H9 (cell line): ENCODE results near the gene OR6M1. TPM values are rescaled to one million over a fixed set of nuclear protein-coding genes. Genes with fewer than 3 reads are reported as not detected.

Experiments
- DNase-seq: peaks from one replicate; pipeline ENCODE4 v3.0.0-alpha.2; 2017
- H2AFZ ChIP-seq: one replicate; pipeline ENCODE4 v1.6.1; 2013; ENCODE audit warnings: mild to moderate bottlenecking, low read length, control low read depth, moderate library complexity
- H2AK5ac ChIP-seq: 2 replicates; pipeline ENCODE4 v1.6.1; 2013; ENCODE audit warnings: low read length, control low read depth, mixed read lengths; ENCODE audit not compliant: insufficient read length
- H2BK120ac ChIP-seq: one replicate; pipeline ENCODE4 v1.6.1; 2013; ENCODE audit warnings: low read depth, mild to moderate bottlenecking, low read length, control low read depth, inconsistent platforms; ENCODE audit not compliant: poor library complexity, severe bottlenecking
- H2BK12ac ChIP-seq: 2 replicates; pipeline ENCODE4 v1.6.1; 2013; ENCODE audit warnings: low read length, control low read depth, mixed read lengths, low read depth; ENCODE audit not compliant: insufficient read length
- H2BK15ac ChIP-seq: 2 replicates; pipeline ENCODE4 v1.6.1; 2013; ENCODE audit warnings: low read depth, low read length, control low read depth
- H2BK20ac ChIP-seq: one replicate; pipeline ENCODE4 v1.6.1; 2013; ENCODE audit warnings: low read depth, mild to moderate bottlenecking, low read length, control low read depth, inconsistent platforms; ENCODE audit not compliant: poor library complexity, severe bottlenecking
- H2BK5ac ChIP-seq: 2 replicates; pipeline ENCODE4 v1.6.1; 2013; ENCODE audit warnings: low read length, control low read depth, mixed read lengths; ENCODE audit not compliant: insufficient read length
- H3K14ac ChIP-seq: 2 replicates; pipeline ENCODE4 v1.6.1; 2013; ENCODE audit warnings: low read length, control low read depth; ENCODE audit not compliant: insufficient read depth
- H3K18ac ChIP-seq: 2 replicates; pipeline ENCODE4 v1.6.1; 2013; ENCODE audit warnings: low read depth, mild to moderate bottlenecking, mixed read lengths, low read length, control low read depth; ENCODE audit not compliant: insufficient read length
- H3K23ac ChIP-seq: 2 replicates; pipeline ENCODE4 v1.6.1; 2013; ENCODE audit warnings: low read length, control low read depth, mixed read lengths, low read depth; ENCODE audit not compliant: insufficient read length
- H3K23me2 ChIP-seq: 2 replicates; pipeline ENCODE4 v1.6.1; 2013; ENCODE audit warnings: low read depth, mild to moderate bottlenecking, mixed read lengths, low read length, control low read depth; ENCODE audit not compliant: insufficient read length, poor library complexity, severe bottlenecking
- H3K27ac ChIP-seq: 2 replicates; pipeline ENCODE4 v1.5.1; 2013; ENCODE audit warnings: low read length, control low read depth, mixed read lengths, low read depth; ENCODE audit not compliant: insufficient read length
- H3K27me3 ChIP-seq: 2 replicates; pipeline ENCODE4 v1.6.1; 2013; ENCODE audit warnings: low read length, control low read depth, inconsistent platforms; ENCODE audit not compliant: insufficient read depth
- H3K4ac ChIP-seq: 2 replicates; pipeline ENCODE4 v1.6.1; 2013; ENCODE audit warnings: low read depth, mild to moderate bottlenecking, control low read depth, inconsistent platforms, low read length, moderate library complexity
- H3K4me1 ChIP-seq: 2 replicates; pipeline ENCODE4 v1.6.1; 2013; ENCODE audit warnings: low read length, control low read depth, inconsistent platforms; ENCODE audit not compliant: insufficient read depth
- H3K4me2 ChIP-seq: 2 replicates; pipeline ENCODE4 v1.6.1; 2013; ENCODE audit warnings: low read length, control low read depth, mixed read lengths; ENCODE audit not compliant: insufficient read length, insufficient read depth
- H3K56ac ChIP-seq: 2 replicates; pipeline ENCODE4 v1.6.1; 2013; ENCODE audit warnings: low read depth, mild to moderate bottlenecking, mixed read lengths, low read length, control low read depth; ENCODE audit not compliant: insufficient read length
- H3K79me1 ChIP-seq: 2 replicates; pipeline ENCODE4 v1.6.1; 2013; ENCODE audit warnings: low read depth, mild to moderate bottlenecking, moderate library complexity, low read length, control low read depth, inconsistent platforms; ENCODE audit not compliant: insufficient read depth, poor library complexity, severe bottlenecking
- H3K79me2 ChIP-seq: 2 replicates; pipeline ENCODE4 v1.6.1; 2013; ENCODE audit warnings: low read length, control low read depth, inconsistent platforms; ENCODE audit not compliant: insufficient read depth
- H3K9ac ChIP-seq: 2 replicates; pipeline ENCODE4 v1.6.1; 2013; ENCODE audit warnings: low read length, control low read depth, mixed read lengths; ENCODE audit not compliant: insufficient read length; ENCODE audit errors: extremely low read depth
- H3K9me3 ChIP-seq: one replicate; pipeline ENCODE4 v1.6.1; 2013; ENCODE audit warnings: low read depth, low read length, inconsistent platforms; ENCODE audit not compliant: control insufficient read depth
- H3T11ph ChIP-seq: one replicate; pipeline ENCODE4 v1.6.1; 2013; ENCODE audit warnings: mild to moderate bottlenecking, low read length, control low read depth, inconsistent platforms
- H4K20me1 ChIP-seq: one replicate; pipeline ENCODE4 v1.6.1; 2013; ENCODE audit not compliant: control insufficient read depth, insufficient read length, insufficient read depth
- H4K5ac ChIP-seq: 2 replicates; pipeline ENCODE4 v1.6.1; 2013; ENCODE audit warnings: low read depth, mild to moderate bottlenecking, mixed read lengths, low read length, control low read depth; ENCODE audit not compliant: insufficient read length
- H4K8ac ChIP-seq: replicated peaks from 2 replicates; pipeline ENCODE4 v1.6.1; 2013; ENCODE audit warnings: low read length, control low read depth, mixed read lengths, low read depth; ENCODE audit not compliant: insufficient read length
- H4K91ac ChIP-seq: 2 replicates; pipeline ENCODE4 v1.6.1; 2013; ENCODE audit warnings: low read depth, mild to moderate bottlenecking, moderate library complexity, mixed read lengths, low read length, control low read depth; ENCODE audit not compliant: insufficient read length
- H3K27ac Mint-ChIP-seq, 3 experiments: 2 replicates in 2 of 3; 3 replicates in 1 of 3; pipeline ENCODE4 v1.8.0; 2020 to 2021; ENCODE audit warnings: mixed read lengths in 3 of 3, mild to moderate bottlenecking in 1 of 3, moderate library complexity in 1 of 3
- H3K27me3 Mint-ChIP-seq: 2 replicates; pipeline ENCODE4 v1.8.0; 2021; ENCODE audit warnings: low read depth, mild to moderate bottlenecking, moderate library complexity, mixed read lengths
- H3K36me3 Mint-ChIP-seq, 3 experiments: 2 replicates in 2 of 3; 3 replicates in 1 of 3; pipeline ENCODE4 v1.8.0; 2020 to 2021; ENCODE audit warnings: low read depth in 3 of 3, mixed read lengths in 3 of 3; ENCODE audit not compliant: insufficient read depth in 1 of 3
- H3K4me1 Mint-ChIP-seq, 2 experiments: 2 replicates each; pipeline ENCODE4 v1.8.0; 2020; ENCODE audit warnings: mixed read lengths in 2 of 2
- H3K4me3 Mint-ChIP-seq, 2 experiments: 2 replicates in 1 of 2; 3 replicates in 1 of 2; pipeline ENCODE4 v1.8.0; 2020 to 2021; ENCODE audit warnings: mild to moderate bottlenecking in 2 of 2, mixed read lengths in 2 of 2, moderate library complexity in 1 of 2
- H3K9me3 Mint-ChIP-seq, 2 experiments: 2 replicates in 1 of 2; 3 replicates in 1 of 2; pipeline ENCODE4 v1.8.0; 2020; ENCODE audit warnings: mild to moderate bottlenecking in 2 of 2, mixed read lengths in 2 of 2, moderate library complexity in 1 of 2
- CTCF ChIP-seq: fragments of 200-600 bp; sonication (generic); conservative IDR thresholded peaks from 3 replicates; pipeline ENCODE4 v1.8.0; 2021; ENCODE audit warnings: antibody characterized with exemption, mild to moderate bottlenecking
- WGBS: extraction: QIAGEN DNeasy Blood & Tissue Kit; methylation state at CpG from one replicate; pipeline ENCODE4 v1.1.7; 2013; ENCODE audit warnings: missing lambda C conversion rate, low lambda C conversion rate, mixed read lengths; ENCODE audit not compliant: insufficient read length; ENCODE audit errors: extremely low coverage; 5-methylcytosine and 5-hydroxymethylcytosine counted together
- total RNA-seq: library from RNA; stranded (reverse); gene quantifications from 2 replicates; pipeline ENCODE4 v1.2.1, GENCODE V29; 2021

Gene OR6M1
- total RNA-seq, 1 experiment from 2014 or later, result not detected

DNA sequence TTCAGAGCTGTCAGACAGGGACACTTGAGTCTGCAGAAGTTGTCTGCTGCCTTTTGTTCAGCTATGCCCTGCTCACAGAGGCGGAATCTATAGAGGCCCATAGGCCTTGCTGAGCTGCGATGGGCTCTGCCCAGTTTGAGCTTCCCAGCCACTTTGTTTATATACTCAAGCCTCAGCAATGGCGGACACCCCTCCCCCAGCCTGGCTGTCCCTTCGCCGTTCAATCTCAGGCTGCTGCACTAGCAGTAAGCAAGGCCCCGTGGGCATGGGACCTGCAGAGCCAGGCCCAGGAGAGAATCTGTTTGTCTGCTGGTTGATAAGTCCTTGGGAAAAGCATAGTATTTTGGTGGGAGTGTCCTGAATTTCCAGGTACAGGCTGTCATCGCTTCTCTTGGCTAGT is 23.6 kb upstream of the OR6M1 start:
- Mint-ChIP-seq H3K9me3 (peaks cover 6 to 7% of the 10 kb centered on the region in 2 experiments; a peak in 4 of 5 replicates), H3K4me1 (peaks cover 9 to 11% of the 10 kb centered on the region in 2 experiments), H3K27me3 (no peaks in the 10 kb centered on the region), H3K36me3 (peaks cover 3 to 10% (median 4%) of the 10 kb centered on the region in 3 experiments; a peak in 3 of 7 replicates), H3K4me3 (no peak overlapping the region), H3K27ac (no peak overlapping the region; a peak in 1 of 7 replicates)
- Histone ChIP-seq H3K14ac (no peak overlapping the region), H3K79me1 (no peaks in the 10 kb centered on the region), H4K91ac (no peak overlapping the region), H4K20me1 (no peaks in the 10 kb centered on the region), H3K4ac (no peak overlapping the region), H3K79me2 (no peaks in the 10 kb centered on the region), H4K8ac (no peak overlapping the region), H3K27me3 (no peaks in the 10 kb centered on the region), H3K56ac (no peak overlapping the region), H3K9me3 (no peaks in the 10 kb centered on the region), H2BK12ac (no peak overlapping the region), H3K4me2 (no peak overlapping the region), H2AFZ (no peak overlapping the region), H3K4me1 (no peaks in the 10 kb centered on the region), H2BK15ac (no peak overlapping the region), H4K5ac (no peak overlapping the region), H3K27ac (no peak overlapping the region), H3T11ph (no peak overlapping the region), H2BK20ac (no peak overlapping the region), H3K9ac (no peak overlapping the region), H2AK5ac (no peak overlapping the region), H3K23me2 (no peaks in the 10 kb centered on the region), H2BK5ac (no peak overlapping the region), H3K23ac (no peak overlapping the region), H2BK120ac (no peak overlapping the region), H3K18ac (no peak overlapping the region)
- TF ChIP-seq CTCF, result no peak
- no peak for DNase-seq
- WGBS, result no CpG with 5 or more reads among the region's 7 CpGs
